A549 (cell line): ENCODE measurements around the gene SRGAP3. TPM values are rescaled to one million over a fixed set of nuclear protein-coding genes. Genes with fewer than 3 reads are reported as not detected.

Source experiments
- ATAC-seq, 2 experiments: fragments of 200-7000 bp in 1 of 2; fragments of >200 bp in 1 of 2; cut with Nextera tagmentation in 1 of 2; cut with Tn5 transposase in 1 of 2; 3 replicates each; pipeline versions ENCODE4 v1.8.0 to v1.9.1; 2018 to 2020; ENCODE audit warnings: mild to moderate bottlenecking in 1 of 2, moderate library complexity in 1 of 2
- CTCF ChIA-PET: fragments of 300-600 bp; sonication (Branson Sonifier 250); formaldehyde crosslinking; extraction: SDS; loops from one replicate; lab custom pipeline; 2021; ENCODE audit warnings: antibody characterized with exemption, inconsistent platforms; lab: Yijun Ruan, JAX
- POLR2A ChIA-PET: fragments of 350-600 bp; formaldehyde crosslinking; extraction: SDS; loops from one replicate; lab custom pipeline; 2021; ENCODE audit warnings: antibody characterized with exemption, inconsistent platforms; lab: Yijun Ruan, JAX
- DNase-seq, 2 experiments: peaks; one replicate each; pipeline versions ENCODE4 v3.0.0 to v3.0.0-alpha.2; 2011 to 2016; ENCODE audit warnings: low read depth in 1 of 2, low spot score in 1 of 2
- FAIRE-seq: peaks from 2 replicates; lab custom pipeline; 2011; peaks lifted over from hg19 to GRCh38; lab: Jason Lieb, UNC
- H3K27ac ChIP-seq, 2 experiments: fragments of >200 bp; sonication (Bioruptor Twin); formaldehyde crosslinking; 3 replicates each; pipeline ENCODE4 v1.5.1; 2016 to 2017
- H3K4me1 ChIP-seq: fragments of >200 bp; sonication (Bioruptor Twin); formaldehyde crosslinking; 3 replicates; pipeline ENCODE4 v1.6.1; 2016
- H3K4me2 ChIP-seq: fragments of >200 bp; sonication (Bioruptor Twin); formaldehyde crosslinking; 3 replicates; pipeline ENCODE4 v1.6.1; 2016
- H3K4me3 ChIP-seq: fragments of >200 bp; sonication (Bioruptor Twin); formaldehyde crosslinking; 3 replicates; pipeline ENCODE4 v1.5.1; 2016
- H3K9me3 ChIP-seq: fragments of >200 bp; sonication (Bioruptor Twin); formaldehyde crosslinking; 3 replicates; pipeline ENCODE4 v1.6.1; 2016
- BHLHE40 ChIP-seq: IDR thresholded peaks from 2 replicates; pipeline ENCODE4 v1.6.1; 2012; ENCODE audit warnings: low read depth, low read length, inconsistent platforms
- CBX8 ChIP-seq: fragments of 200-600 bp; sonication (generic); IDR thresholded peaks from 2 replicates; pipeline ENCODE4 v1.6.1; 2016
- CHD2 ChIP-seq: fragments of 150-350 bp; IDR thresholded peaks from 2 replicates; pipeline ENCODE4 v1.6.1; 2014; ENCODE audit warnings: low read length; ENCODE audit not compliant: partially characterized antibody
- CHD4 ChIP-seq: fragments of 200-600 bp; sonication (generic); IDR thresholded peaks from 2 replicates; pipeline ENCODE4 v1.6.1; 2016; ENCODE audit warnings: antibody characterized with exemption, mild to moderate bottlenecking, borderline replicate concordance
- E2F6 ChIP-seq: IDR thresholded peaks from 2 replicates; pipeline ENCODE4 v1.6.1; 2012; ENCODE audit warnings: low read depth, borderline replicate concordance
- EHMT2 ChIP-seq: fragments of 200-600 bp; sonication (generic); IDR thresholded peaks from 2 replicates; pipeline ENCODE4 v1.6.1; 2016; ENCODE audit warnings: antibody characterized with exemption, low read depth, mild to moderate bottlenecking, moderate library complexity
- EP300 ChIP-seq, 2 experiments: fragments of >200 bp; sonication (Bioruptor Twin); formaldehyde crosslinking; IDR thresholded peaks; 2 replicates in 1 of 2; 3 replicates in 1 of 2; pipeline ENCODE4 v1.6.1; 2016 to 2017
- FOSB ChIP-seq: fragments of 250-450 bp; sonication (Bioruptor Pico); IDR thresholded peaks from 2 replicates; pipeline ENCODE4 v1.5.0; 2020; ENCODE audit warnings: mild to moderate bottlenecking, moderate library complexity
- FOSL2 ChIP-seq, 2 experiments: fragments of 450-650 bp in 1 of 2; fragments of >200 bp in 1 of 2; sonication (Bioruptor Twin) in 1 of 2; formaldehyde crosslinking; IDR thresholded peaks; 2 replicates each; pipeline versions ENCODE4 v1.5.0 to v1.6.1; 2016 to 2020; ENCODE audit warnings: mild to moderate bottlenecking in 1 of 2, moderate library complexity in 1 of 2
- GATA3 ChIP-seq: IDR thresholded peaks from 2 replicates; pipeline ENCODE4 v1.6.1; 2012; ENCODE audit warnings: borderline replicate concordance
- HEYL ChIP-seq: fragments of 250-450 bp; sonication (Bioruptor Pico); IDR thresholded peaks from 2 replicates; pipeline ENCODE4 v1.8.0; 2021; ENCODE audit warnings: mild to moderate bottlenecking, moderate library complexity
- HOXA7 ChIP-seq: fragments of 250-450 bp; sonication (Bioruptor Pico); IDR thresholded peaks from 2 replicates; pipeline ENCODE4 v1.5.0; 2020; ENCODE audit warnings: mild to moderate bottlenecking, moderate library complexity
- HOXB13 ChIP-seq: fragments of 250-450 bp; sonication (Bioruptor Pico); IDR thresholded peaks from 2 replicates; pipeline ENCODE4 v1.5.0; 2020; ENCODE audit warnings: low read depth, mild to moderate bottlenecking, moderate library complexity
- HOXB5 ChIP-seq: fragments of 250-450 bp; sonication (Bioruptor Pico); IDR thresholded peaks from 2 replicates; pipeline ENCODE4 v1.5.0; 2020; ENCODE audit warnings: mild to moderate bottlenecking, moderate library complexity
- MAX ChIP-seq: IDR thresholded peaks from 2 replicates; pipeline ENCODE4 v1.6.1; 2012
- PBX3 ChIP-seq: IDR thresholded peaks from 2 replicates; pipeline ENCODE4 v1.6.1; 2012
- REST ChIP-seq: fragments of 200-600 bp; sonication (generic); IDR thresholded peaks from 2 replicates; pipeline ENCODE4 v1.6.1; 2016; ENCODE audit warnings: antibody characterized with exemption, mild to moderate bottlenecking, moderate library complexity
- RFX5 ChIP-seq: fragments of 450-650 bp; IDR thresholded peaks from 2 replicates; pipeline ENCODE4 v1.7.1; 2014; ENCODE audit warnings: antibody characterized with exemption, mild to moderate bottlenecking, moderate library complexity
- SMC3 ChIP-seq: fragments of >200 bp; sonication (Bioruptor Twin); formaldehyde crosslinking; IDR thresholded peaks from 3 replicates; pipeline ENCODE4 v1.6.1; 2018; ENCODE audit warnings: inconsistent platforms
- SREBF2 ChIP-seq: fragments of 450-650 bp; IDR thresholded peaks from 2 replicates; pipeline ENCODE4 v1.6.1; 2014; ENCODE audit warnings: mild to moderate bottlenecking, moderate library complexity
- ZFP36 ChIP-seq: fragments of 450-650 bp; IDR thresholded peaks from 2 replicates; pipeline ENCODE4 v1.6.1; 2014; ENCODE audit warnings: borderline replicate concordance; ENCODE audit not compliant: partially characterized antibody
- WGBS: methylation state at CpG from one replicate; pipeline ENCODE4 v1.1.6; 2017; ENCODE audit errors: missing lambda C conversion rate; 5-methylcytosine and 5-hydroxymethylcytosine counted together
- polyA plus RNA-seq, 4 experiments: library from polyadenylated mRNA; depleted of rRNA in 3 of 4; stranded (reverse); fragments of >200 nt; fragmentation: RNase III in 1 of 4; extraction: RNeasy Plus Mini Kit Qiagen cat#74134 plus additional on column Dnase treatment in 1 of 4; gene quantifications; 2 replicates in 3 of 4; 3 replicates in 1 of 4; pipeline ENCODE4 v1.2.3, GENCODE V29; 2011 to 2017

SRGAP3 gene
- polyA plus RNA-seq, 2 of the 4 experiments (the other 2 are of a cell fraction) = 1.6 to 2.5 TPM

- ATAC-seq (no peak), DNase-seq (no peak), FAIRE-seq (no peak)
- no peak overlapping the region for H3K27ac ChIP-seq
- H3K4me1 ChIP-seq = no peaks in the 10 kb centered on the region
- TF ChIP-seq HOXA7 (CRISPR knock-in tag) (no peak), ZFP36 (no peak), BHLHE40 (no peak), GATA3 (no peak), FOSL2 (IDR thresholded peaks at IDR 0.05) (no peak), FOSL2 (CRISPR knock-in tag; IDR thresholded peaks at IDR 0.05) (no peak), SREBF2 (no peak), CBX8 (no peak)
- no peaks in the 10 kb centered on the region for H3K9me3 ChIP-seq
- H3K4me2 ChIP-seq = no peak overlapping the region
- no peak overlapping the region for H3K4me3 ChIP-seq
- ChIA-PET CTCF (interaction anchor here (1.0 to 6.2 kb wide), 3 partner anchors 11 to 316 kb away, joined by 3 to 86 read pairs (median 75); no protein-coding TSS in a partner anchor), POLR2A (no interaction called here)
- WGBS = 74% methylated on average over 9 of the region's 9 CpGs
These were observed 263.6 kb downstream of the SRGAP3 start for GRCh38 chr3:8985876-8986275.

GRCh38 chr3:8985411-8985831 is 264.0 kb downstream of the SRGAP3 start:
- ATAC-seq (no peak), FAIRE-seq (no peak), DNase-seq (no peak)
- POLR2A ChIA-PET = no interaction called here
- H3K4me2 ChIP-seq = no peak overlapping the region
- 89% methylated on average over 17 of the region's 37 CpGs for WGBS
- no peaks in the 10 kb centered on the region for H3K9me3 ChIP-seq
- H3K4me1 ChIP-seq = no peaks in the 10 kb centered on the region
- no peak overlapping the region for H3K27ac ChIP-seq
- CTCF ChIA-PET = interaction anchor here (1.0 to 6.2 kb wide), 3 partner anchors 10 to 316 kb away, joined by 3 to 86 read pairs (median 75); no protein-coding TSS in a partner anchor
- no peak overlapping the region for H3K4me3 ChIP-seq
- TF ChIP-seq REST (no peak), CHD2 (no peak), RFX5 (no peak), HOXB13 (CRISPR knock-in tag) (no peak), FOSB (CRISPR knock-in tag) (no peak), EHMT2 (no peak), MAX (no peak), FOSL2 (IDR thresholded peaks at IDR 0.05) (no peak), FOSL2 (CRISPR knock-in tag; IDR thresholded peaks at IDR 0.05) (no peak), CBX8 (no peak), E2F6 (no peak), PBX3 (no peak), EP300 (IDR thresholded peaks at IDR 0.05) (no peak), SMC3 (no peak), GATA3 (no peak), HEYL (CRISPR knock-in tag) (no peak), HOXB5 (no peak), CHD4 (no peak)
